Mammary epithelial cell (primary cell): ENCODE results near the gene C16orf87.

ENCODE experiments used
- EZH2 ChIP-seq: IDR thresholded peaks from 2 replicates; pipeline ENCODE4 v1.6.1; 2012; ENCODE audit warnings: low read length, inconsistent platforms, borderline replicate concordance
- TF ChIP-seq, protein P1 (sequence below), 2 donors: IDR thresholded peaks in 1 of 2; conservative IDR thresholded peaks in 1 of 2; 2 replicates each; pipeline ENCODE4 v1.5.1; 2011 to 2012; ENCODE audit warnings: inconsistent platforms in 2 of 2, low read length in 2 of 2, mild to moderate bottlenecking in 2 of 2, control low read depth in 1 of 2, low read depth in 1 of 2; ENCODE audit not compliant: insufficient read depth in 1 of 2; ENCODE audit errors: extremely low read depth in 1 of 2

DNA sequence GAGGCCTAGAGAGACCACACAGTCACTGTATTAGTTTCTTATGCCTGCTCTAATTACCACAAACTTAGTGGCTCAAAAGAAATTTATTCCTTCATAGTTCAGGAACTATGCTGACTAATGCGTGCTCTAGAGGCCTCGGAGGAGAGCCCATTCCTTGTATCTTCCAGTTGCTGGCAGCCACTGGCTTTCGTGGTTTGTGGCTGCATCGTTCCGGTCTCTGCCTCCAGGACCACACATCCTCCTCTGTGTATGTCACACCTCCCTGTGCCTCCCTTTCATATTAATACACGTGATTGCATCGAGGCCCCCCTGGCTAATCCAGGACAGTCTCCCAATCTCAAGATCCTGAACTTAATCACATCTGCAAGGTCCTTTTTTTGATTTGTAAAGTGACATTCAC lies 65.9 kb downstream of the C16orf87 start:
- TF ChIP-seq, protein P1, sequence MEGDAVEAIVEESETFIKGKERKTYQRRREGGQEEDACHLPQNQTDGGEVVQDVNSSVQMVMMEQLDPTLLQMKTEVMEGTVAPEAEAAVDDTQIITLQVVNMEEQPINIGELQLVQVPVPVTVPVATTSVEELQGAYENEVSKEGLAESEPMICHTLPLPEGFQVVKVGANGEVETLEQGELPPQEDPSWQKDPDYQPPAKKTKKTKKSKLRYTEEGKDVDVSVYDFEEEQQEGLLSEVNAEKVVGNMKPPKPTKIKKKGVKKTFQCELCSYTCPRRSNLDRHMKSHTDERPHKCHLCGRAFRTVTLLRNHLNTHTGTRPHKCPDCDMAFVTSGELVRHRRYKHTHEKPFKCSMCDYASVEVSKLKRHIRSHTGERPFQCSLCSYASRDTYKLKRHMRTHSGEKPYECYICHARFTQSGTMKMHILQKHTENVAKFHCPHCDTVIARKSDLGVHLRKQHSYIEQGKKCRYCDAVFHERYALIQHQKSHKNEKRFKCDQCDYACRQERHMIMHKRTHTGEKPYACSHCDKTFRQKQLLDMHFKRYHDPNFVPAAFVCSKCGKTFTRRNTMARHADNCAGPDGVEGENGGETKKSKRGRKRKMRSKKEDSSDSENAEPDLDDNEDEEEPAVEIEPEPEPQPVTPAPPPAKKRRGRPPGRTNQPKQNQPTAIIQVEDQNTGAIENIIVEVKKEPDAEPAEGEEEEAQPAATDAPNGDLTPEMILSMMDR (conservative IDR thresholded peaks at IDR 0.05 in 1 of 2, IDR thresholded peaks at IDR 0.05 in 1 of 2; ENCODE audit: extremely low read depth in 1 of 2, insufficient read depth in 1 of 2, low read depth in 1 of 2, low read length in 2 of 2): no peak
- no peak for TF ChIP-seq EZH2
